K562 (cell line): Measurements from ENCODE around the gene KIF14. TPM values are rescaled to one million over a fixed set of nuclear protein-coding genes. Genes with fewer than 3 reads are reported as not detected.

Experiments used
- ATAC-seq: fragments of 200-7000 bp; cut with Tn5 transposase; 3 replicates; pipeline ENCODE4 v1.9.1; 2020; ENCODE audit warnings: moderate library complexity
- BruUV-seq: library from RNA; stranded (reverse); fragments of 400-500 nt; replicated peaks from 2 replicates; lab custom pipeline; 2021; lab: Mats Ljungman, UMichigan
- CTCF ChIA-PET: fragments of 300-600 bp; formaldehyde crosslinking; extraction: SDS; loops from one replicate; lab custom pipeline; 2021; ENCODE audit warnings: low intra/inter-chr PET ratio; lab: Yijun Ruan, JAX
- POLR2A ChIA-PET: fragments of 300-600, 350-650 bp; sonication (Branson Sonifier 250); formaldehyde crosslinking; extraction: SDS; loops from one replicate; lab custom pipeline; 2021; ENCODE audit warnings: antibody characterized with exemption, inconsistent platforms; lab: Yijun Ruan, JAX
- DNase-seq, 4 experiments: peaks; one replicate each; pipeline versions ENCODE4 v3.0.0 to v3.0.0-alpha.2; 2011 to 2018; ENCODE audit warnings: low spot score in 3 of 4, mixed read lengths in 3 of 4; ENCODE audit errors: extremely low read depth in 1 of 4
- FAIRE-seq: peaks from 2 replicates; lab custom pipeline; 2011; peaks lifted over from hg19 to GRCh38; lab: Jason Lieb, UNC
- H2AFZ ChIP-seq: 2 replicates; pipeline ENCODE4 v1.6.0; 2011; ENCODE audit warnings: low read depth, low read length, control low read depth, inconsistent platforms
- H3K27ac ChIP-seq: fragments of 200-600 bp; 3 replicates; pipeline ENCODE4 v1.8.0; 2011; ENCODE audit warnings: low read depth, mild to moderate bottlenecking, control low read depth, inconsistent platforms, low read length, moderate library complexity, mixed read lengths; ENCODE audit errors: extremely low read depth
- H3K27me3 ChIP-seq, 2 experiments: fragments of 300-600 bp in 1 of 2; 2 replicates in 1 of 2; 3 replicates in 1 of 2; pipeline versions ENCODE4 v1.6.0 to v1.8.0; 2011; ENCODE audit warnings: inconsistent platforms in 2 of 2, low read length in 2 of 2, mild to moderate bottlenecking in 1 of 2, mixed read lengths in 1 of 2, moderate library complexity in 1 of 2; ENCODE audit not compliant: control insufficient read depth in 2 of 2, insufficient read depth in 2 of 2
- H3K36me3 ChIP-seq: fragments of 300-600 bp; 3 replicates; pipeline ENCODE4 v1.8.0; 2011; ENCODE audit warnings: mild to moderate bottlenecking, low read length, inconsistent platforms; ENCODE audit not compliant: control insufficient read depth, insufficient read depth
- H3K4me1 ChIP-seq, 2 experiments: fragments of 200-600 bp in 1 of 2; replicated peaks in 1 of 2; 2 replicates in 1 of 2; 3 replicates in 1 of 2; pipeline versions ENCODE4 v1.5.1 to v1.8.0; 2011; ENCODE audit warnings: inconsistent platforms in 2 of 2, low read length in 2 of 2, mild to moderate bottlenecking in 1 of 2, mixed read lengths in 1 of 2, moderate library complexity in 1 of 2; ENCODE audit not compliant: control insufficient read depth in 2 of 2, insufficient read depth in 2 of 2
- H3K4me2 ChIP-seq: 2 replicates; pipeline ENCODE4 v1.6.1; 2011; ENCODE audit warnings: low read length, control low read depth, inconsistent platforms, mixed read lengths; ENCODE audit not compliant: insufficient read depth
- H3K4me3 ChIP-seq: fragments of 200-600 bp; sonication (generic), shearing (Covaris generic); 2 replicates; pipeline ENCODE4 v1.5.1; 2016; ENCODE audit warnings: control low read depth, inconsistent platforms
- H3K79me2 ChIP-seq: fragments of 200-600 bp; 3 replicates; pipeline ENCODE4 v1.8.0; 2011; ENCODE audit warnings: low read length, inconsistent platforms; ENCODE audit not compliant: control insufficient read depth, insufficient read depth
- H3K9ac ChIP-seq, 2 experiments: 2 replicates each; pipeline versions ENCODE4 v1.6.0 to v1.6.1; 2011; ENCODE audit warnings: low read depth in 2 of 2, low read length in 2 of 2, control low read depth in 1 of 2, inconsistent platforms in 1 of 2, mild to moderate bottlenecking in 1 of 2, mixed read lengths in 1 of 2; ENCODE audit not compliant: insufficient read depth in 1 of 2
- H3K9me1 ChIP-seq: one replicate; pipeline ENCODE4 v1.6.0; 2011; ENCODE audit warnings: inconsistent platforms, mild to moderate bottlenecking, low read length, moderate library complexity; ENCODE audit not compliant: control insufficient read depth, insufficient read depth
- H3K9me3 ChIP-seq: replicated peaks from 2 replicates; pipeline ENCODE4 v1.5.1; 2011; ENCODE audit warnings: low read depth, low read length, inconsistent platforms; ENCODE audit not compliant: control insufficient read depth, insufficient read depth
- H4K20me1 ChIP-seq: replicated peaks from 2 replicates; pipeline ENCODE4 v1.6.1; 2011; ENCODE audit warnings: low read length, inconsistent platforms, mixed read lengths; ENCODE audit not compliant: control insufficient read depth, insufficient read depth
- ATF7 ChIP-seq: fragments of 450-650 bp; IDR thresholded peaks from 2 replicates; pipeline ENCODE4 v1.7.1; 2014; ENCODE audit warnings: mild to moderate bottlenecking, moderate library complexity
- GTF2B ChIP-seq: IDR thresholded peaks from 2 replicates; pipeline ENCODE4 v1.6.1; 2011; ENCODE audit not compliant: insufficient read length; ENCODE audit errors: extremely low read depth
- NR4A1 ChIP-seq, 2 experiments: fragments of 250-450 bp in 1 of 2; fragments of 450-650 bp in 1 of 2; sonication (Bioruptor Pico) in 1 of 2; IDR thresholded peaks; 2 replicates each; pipeline versions ENCODE4 v1.4.0 to v1.6.1; 2016 to 2020; ENCODE audit warnings: mild to moderate bottlenecking in 2 of 2, missing compliant biosample characterization in 1 of 2, missing genetic modification characterization in 1 of 2, moderate library complexity in 1 of 2
- OTX1 ChIP-seq: fragments of 450-650 bp; formaldehyde crosslinking; IDR thresholded peaks from 2 replicates; pipeline ENCODE4 v1.4.0; 2022; ENCODE audit warnings: mild to moderate bottlenecking
- SREBF2 ChIP-seq: sonication (generic); formaldehyde crosslinking; IDR thresholded peaks from 2 replicates; pipeline ENCODE4 v1.4.0; 2020; ENCODE audit warnings: mild to moderate bottlenecking, missing genetic modification reagents
- SRSF1 ChIP-seq: fragments of 200-400 bp; formaldehyde crosslinking; IDR thresholded peaks from 2 replicates; pipeline ENCODE4 v1.6.1; 2017; ENCODE audit warnings: mild to moderate bottlenecking, low read depth, low read length, moderate library complexity
- THAP12 ChIP-seq: fragments of 250-450 bp; sonication (Bioruptor Pico); IDR thresholded peaks from 2 replicates; pipeline ENCODE4 v1.9.0; 2021; ENCODE audit warnings: mild to moderate bottlenecking, inconsistent platforms
- ZBTB49 ChIP-seq: sonication (generic); formaldehyde crosslinking; IDR thresholded peaks from 2 replicates; pipeline ENCODE4 v1.8.0; 2022; ENCODE audit warnings: missing genetic modification reagents, mild to moderate bottlenecking, borderline replicate concordance
- ZC3H11A ChIP-seq: IDR thresholded peaks from 2 replicates; pipeline ENCODE4 v1.6.1; 2012; ENCODE audit warnings: low read depth, low read length, improper control_type of control experiment
- ZNF134 ChIP-seq: fragments of 250-450 bp; sonication (Bioruptor Pico); conservative IDR thresholded peaks from 2 replicates; pipeline ENCODE4 v1.4.0; 2020
- ZNF174 ChIP-seq: fragments of 250-450 bp; sonication (Bioruptor Pico); IDR thresholded peaks from 2 replicates; pipeline ENCODE4 v1.4.0; 2020; ENCODE audit warnings: mild to moderate bottlenecking
- WGBS: fragments of 100-300 bp; shearing (Covaris generic); methylation state at CpG from one replicate; pipeline ENCODE4 v1.1.6; 2016; ENCODE audit warnings: low coverage, mixed read lengths; ENCODE audit not compliant: insufficient coverage; ENCODE audit errors: missing lambda C conversion rate; 5-methylcytosine and 5-hydroxymethylcytosine counted together
- in situ Hi-C: fragments of 300-500 bp; cut with MboI; formaldehyde crosslinking; loops from 4 replicates; pipeline ENCODE4 v1.15.0; 2018; ENCODE audit warnings: inconsistent platforms, mixed read lengths
- intact Hi-C: fragments of 100-400 bp; cut with micrococcal nuclease; formaldehyde crosslinking; loops from 2 replicates; pipeline ENCODE4 v1.14.2; 2022
- polyA plus RNA-seq, 8 experiments: library from polyadenylated mRNA; depleted of rRNA in 4 of 8; stranded (reverse) in 5 of 8; unstranded in 3 of 8; fragments of >200 nt; fragmentation: Nextera tagmentation in 2 of 8; fragmentation: Illumina TruSeq in 1 of 8; extraction: Ambion mirVana in 2 of 8; extraction: Trizol in 1 of 8; gene quantifications; 2 replicates each; pipeline versions ENCODE4 v1.2.1 to v1.2.3, GENCODE V29; 2011 to 2014; ENCODE audit warnings: inconsistent platforms in 1 of 8, missing spikeins in 1 of 8
- total RNA-seq, 7 experiments: library from RNA; depleted of rRNA in 6 of 7; stranded (reverse); fragments of >200 nt in 6 of 7; fragmentation: Illumina TruSeq in 2 of 7; extraction: Trizol in 2 of 7; gene quantifications; 2 replicates each; pipeline versions ENCODE4 v1.2.1 to v1.2.3, GENCODE V29; 2011 to 2021; ENCODE audit warnings: low replicate concordance in 1 of 7
- TF ChIP-seq, protein P1 (sequence below): fragments of 450-650 bp; IDR thresholded peaks from 2 replicates; pipeline ENCODE4 v1.6.1; 2017; ENCODE audit warnings: mild to moderate bottlenecking, moderate library complexity

The KIF14 gene
- total and polyA plus RNA-seq, 9 of the 15 experiments (the other 6 are each of a cell fraction or from before 2014, with no cell fraction given), result 11.5 to 47.4 (median 29.0) TPM

DNA sequence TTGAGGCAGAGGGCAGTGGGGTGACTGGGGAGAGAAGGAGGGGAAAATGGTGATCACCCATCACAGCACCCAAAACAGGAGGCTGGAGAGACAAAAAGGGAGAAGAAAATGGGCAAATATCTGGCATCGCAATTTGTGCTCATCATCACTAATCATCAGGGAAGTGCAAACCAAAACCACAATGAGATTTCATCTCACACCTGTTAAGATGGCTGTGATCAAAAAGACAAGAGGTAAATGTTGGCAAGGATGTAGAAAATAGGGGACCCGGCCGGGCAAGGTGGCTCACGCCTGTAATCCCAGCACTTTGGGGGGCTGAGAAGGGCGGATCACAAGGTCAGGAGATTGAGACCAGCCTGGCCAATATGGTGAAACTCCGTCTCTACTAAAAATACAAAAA, 74.0 kb downstream of the KIF14 start (continued):
- TF ChIP-seq SREBF2 (CRISPR knock-in tag), result no peak
- no peak for TF ChIP-seq ATF7

DNA sequence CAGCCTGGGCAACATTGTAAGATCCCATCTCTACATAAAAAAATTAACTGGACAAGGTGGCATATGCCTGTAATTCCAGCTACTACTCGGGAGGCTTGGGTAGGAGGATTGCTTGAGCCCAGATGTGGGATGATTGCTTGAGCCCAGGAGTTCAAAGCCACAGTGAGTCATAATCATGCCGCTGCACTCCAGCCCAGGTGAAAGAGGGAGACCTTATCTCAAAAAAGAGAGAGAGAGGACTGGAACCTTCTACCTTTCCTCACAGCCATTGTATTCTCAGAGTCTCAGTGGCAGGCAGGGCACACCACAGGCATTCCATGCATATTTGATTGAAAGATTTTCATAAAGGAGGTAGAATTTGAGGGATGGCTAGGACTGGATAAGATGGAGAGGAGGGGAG, 78.4 kb downstream of the KIF14 start:
- no peak overlapping the region for H2AFZ ChIP-seq
- no peaks in the 10 kb centered on the region for H4K20me1 ChIP-seq
- WGBS, result 4% methylated on average over 2 of the region's 2 CpGs
- FAIRE-seq, result no peak
- H3K4me2 ChIP-seq, result no peak overlapping the region
- H3K27me3 ChIP-seq, result peaks cover 9 to 21% of the 10 kb centered on the region in 2 experiments
- no peaks in the 10 kb centered on the region for H3K4me1 ChIP-seq
- BruUV-seq, result no TSS peak
- ChIA-PET POLR2A (interaction anchor here (0.6 kb wide), 1 partner anchor 45 kb away, joined by 3 read pairs; no protein-coding TSS in a partner anchor), CTCF (no interaction called here)
- in situ Hi-C loops (no loop called here), intact Hi-C loops (no loop called here)
- no peak for ATAC-seq
- no peak overlapping the region for H3K27ac ChIP-seq
- H3K36me3 ChIP-seq, result no peaks in the 10 kb centered on the region
- H3K9me1 ChIP-seq, result no peaks in the 10 kb centered on the region
- H3K9ac ChIP-seq, result no peak overlapping the region
- no peak overlapping the region for H3K4me3 ChIP-seq
- H3K79me2 ChIP-seq, result no peaks in the 10 kb centered on the region
- no peaks in the 10 kb centered on the region for H3K9me3 ChIP-seq
- no peak for DNase-seq
- TF ChIP-seq ZNF134 (CRISPR knock-in tag), result no peak
- no peak for TF ChIP-seq ZC3H11A
- TF ChIP-seq ZBTB49 (CRISPR knock-in tag), result no peak
- TF ChIP-seq THAP12, result no peak
- TF ChIP-seq GTF2B, result no peak
- TF ChIP-seq SRSF1, result no peak
- TF ChIP-seq, protein P1, sequence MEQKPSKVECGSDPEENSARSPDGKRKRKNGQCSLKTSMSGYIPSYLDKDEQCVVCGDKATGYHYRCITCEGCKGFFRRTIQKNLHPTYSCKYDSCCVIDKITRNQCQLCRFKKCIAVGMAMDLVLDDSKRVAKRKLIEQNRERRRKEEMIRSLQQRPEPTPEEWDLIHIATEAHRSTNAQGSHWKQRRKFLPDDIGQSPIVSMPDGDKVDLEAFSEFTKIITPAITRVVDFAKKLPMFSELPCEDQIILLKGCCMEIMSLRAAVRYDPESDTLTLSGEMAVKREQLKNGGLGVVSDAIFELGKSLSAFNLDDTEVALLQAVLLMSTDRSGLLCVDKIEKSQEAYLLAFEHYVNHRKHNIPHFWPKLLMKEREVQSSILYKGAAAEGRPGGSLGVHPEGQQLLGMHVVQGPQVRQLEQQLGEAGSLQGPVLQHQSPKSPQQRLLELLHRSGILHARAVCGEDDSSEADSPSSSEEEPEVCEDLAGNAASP, result no peak
- no peak for TF ChIP-seq OTX1 (CRISPR knock-in tag)
- no peak for TF ChIP-seq ZNF174 (CRISPR knock-in tag)
- no peak for TF ChIP-seq NR4A1 (CRISPR knock-in tag; IDR thresholded peaks at IDR 0.05)
- TF ChIP-seq NR4A1 (tag; IDR thresholded peaks at IDR 0.05), result no peak
